HAP-1 (cell line): ENCODE results near the gene IRF3.

ENCODE experiments used
- DNase-seq, 2 experiments: peaks; one replicate each; pipeline ENCODE4 v3.0.0-alpha.2; 2016 to 2020; ENCODE audit warnings: low spot score in 2 of 2
- H3K27me3 ChIP-seq: fragments of 250-450 bp; sonication (Bioruptor Pico); 2 replicates; pipeline ENCODE4 v1.5.1; 2020; ENCODE audit warnings: low read depth, mild to moderate bottlenecking, moderate library complexity
- H3K36me3 ChIP-seq: fragments of 250-450 bp; sonication (Bioruptor Pico); replicated peaks from 2 replicates; pipeline ENCODE4 v1.5.1; 2020; ENCODE audit warnings: mild to moderate bottlenecking
- H3K4me1 ChIP-seq: fragments of 250-450 bp; sonication (Bioruptor Pico); 2 replicates; pipeline ENCODE4 v1.5.1; 2020; ENCODE audit warnings: mild to moderate bottlenecking
- H3K4me3 ChIP-seq: fragments of 250-450 bp; sonication (Bioruptor Pico); 2 replicates; pipeline ENCODE4 v1.5.1; 2020; ENCODE audit warnings: mild to moderate bottlenecking, moderate library complexity
- H3K9me3 ChIP-seq: fragments of 250-450 bp; sonication (Bioruptor Pico); 2 replicates; pipeline ENCODE4 v1.5.1; 2020; ENCODE audit warnings: mild to moderate bottlenecking, moderate library complexity
- in situ Hi-C: fragments of 300-500 bp; cut with MboI; formaldehyde crosslinking; loops from 3 replicates; pipeline ENCODE4 v1.14.3; 2020; ENCODE audit warnings: low sequenced_read_pairs, inconsistent platforms, mixed read lengths

IRF3 gene

DNA sequence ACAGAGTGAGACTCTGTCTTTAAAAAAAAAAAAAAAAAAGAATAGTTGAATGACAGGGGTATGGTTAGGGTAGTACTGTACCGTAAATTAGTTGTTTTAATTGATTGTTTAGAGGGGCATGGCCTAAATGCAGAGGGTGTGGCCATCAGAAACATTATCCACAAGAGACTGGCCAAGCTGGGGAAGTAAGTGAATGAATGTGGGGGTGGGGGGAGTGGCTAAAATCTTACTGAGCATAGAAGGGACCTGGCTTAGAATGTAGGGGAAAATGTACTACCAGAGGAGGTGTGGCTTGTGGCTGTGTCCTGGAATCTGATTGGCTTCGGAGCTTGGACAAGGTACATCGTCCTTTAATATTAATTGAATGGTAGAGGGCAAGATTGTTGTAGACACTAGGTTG, 3.9 kb upstream of the IRF3 start:
- no peak for DNase-seq
- Histone ChIP-seq H3K4me3 (no peak overlapping the region), H3K9me3 (no peaks in the 10 kb centered on the region), H3K36me3 (peaks cover 33% of the 10 kb centered on the region), H3K4me1 (peaks cover 16% of the 10 kb centered on the region), H3K27me3 (no peaks in the 10 kb centered on the region)
- in situ Hi-C loops: no loop called here

- DNase-seq: no peak
- H3K27me3 ChIP-seq: no peaks in the 10 kb centered on the region
- peak overlapping the region; percentile 75 for H3K4me3 ChIP-seq
- H3K36me3 ChIP-seq: peaks cover 36% of the 10 kb centered on the region
- in situ Hi-C loops: no loop called here
- peaks cover 16% of the 10 kb centered on the region for H3K4me1 ChIP-seq
- no peaks in the 10 kb centered on the region for H3K9me3 ChIP-seq
Measured at GRCh38 chr19:49667473-49667872, 1.8 kb upstream of the IRF3 start.

DNA sequence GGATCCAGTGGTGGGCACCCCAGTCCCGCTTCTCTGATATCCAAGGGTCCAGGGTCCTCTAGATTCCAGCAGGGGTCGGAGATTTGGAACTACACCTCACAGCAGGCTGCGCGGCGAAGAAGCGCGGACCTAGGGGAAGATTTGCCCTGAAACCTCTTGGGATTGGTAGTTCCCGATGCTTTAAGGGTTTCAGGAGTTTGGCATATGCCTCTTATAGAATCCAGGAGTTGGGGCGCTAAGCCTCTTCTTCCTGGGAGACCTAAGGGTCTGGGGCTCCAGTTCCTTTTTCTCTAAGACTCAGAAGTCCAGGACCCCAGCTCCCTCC, 425 bp upstream of the IRF3 start:
- in situ Hi-C loops: no loop called here
- DNase-seq: no peak
- Histone ChIP-seq H3K9me3 (no peaks in the 10 kb centered on the region), H3K27me3 (no peaks in the 10 kb centered on the region), H3K4me1 (peaks cover 9% of the 10 kb centered on the region; the same call in 1 of the 2 replicates), H3K36me3 (peaks cover 42% of the 10 kb centered on the region), H3K4me3 (peak overlapping the region; percentile 75)

DNA sequence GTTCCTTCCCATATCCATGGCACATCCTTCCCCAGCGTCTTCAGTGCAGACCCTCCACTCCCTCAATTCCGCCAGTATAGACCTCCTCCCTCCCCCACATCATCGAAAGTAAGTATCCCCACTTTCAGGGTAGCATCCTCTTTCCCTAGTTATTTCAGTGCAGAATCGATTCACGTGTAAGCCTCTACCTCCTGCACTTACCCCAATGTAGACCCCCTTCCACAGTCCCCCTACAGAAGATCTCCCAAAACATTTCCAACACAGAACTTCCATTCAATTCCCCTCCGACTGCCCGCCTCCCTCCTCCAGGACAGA, 664 bp downstream of the IRF3 start:
- no peak for DNase-seq
- Histone ChIP-seq H3K4me1 (peaks cover 9% of the 10 kb centered on the region; the same call in 1 of the 2 replicates), H3K4me3 (peak overlapping the region; percentile 75), H3K27me3 (no peaks in the 10 kb centered on the region), H3K36me3 (peaks cover 41% of the 10 kb centered on the region), H3K9me3 (no peaks in the 10 kb centered on the region)
- in situ Hi-C loops: no loop called here

- in situ Hi-C loops: no loop called here
- Histone ChIP-seq H3K4me1 (peaks cover 9% of the 10 kb centered on the region; the same call in 1 of the 2 replicates), H3K36me3 (peaks cover 41% of the 10 kb centered on the region), H3K9me3 (no peaks in the 10 kb centered on the region), H3K27me3 (no peaks in the 10 kb centered on the region), H3K4me3 (peak overlapping the region; percentile 75)
- peak; percentile 75 to 97 for DNase-seq
Measured at GRCh38 chr19:49664171-49665035, 1.3 kb downstream of the IRF3 start.

GRCh38 chr19:49663224-49663623, 2.4 kb downstream of the IRF3 start:
- no peak for DNase-seq
- H3K4me3 ChIP-seq: no peak overlapping the region
- peaks cover 9% of the 10 kb centered on the region; the same call in 1 of the 2 replicates for H3K4me1 ChIP-seq
- H3K9me3 ChIP-seq: no peaks in the 10 kb centered on the region
- H3K27me3 ChIP-seq: no peaks in the 10 kb centered on the region
- in situ Hi-C loops: no loop called here
- H3K36me3 ChIP-seq: peaks cover 49% of the 10 kb centered on the region

DNA sequence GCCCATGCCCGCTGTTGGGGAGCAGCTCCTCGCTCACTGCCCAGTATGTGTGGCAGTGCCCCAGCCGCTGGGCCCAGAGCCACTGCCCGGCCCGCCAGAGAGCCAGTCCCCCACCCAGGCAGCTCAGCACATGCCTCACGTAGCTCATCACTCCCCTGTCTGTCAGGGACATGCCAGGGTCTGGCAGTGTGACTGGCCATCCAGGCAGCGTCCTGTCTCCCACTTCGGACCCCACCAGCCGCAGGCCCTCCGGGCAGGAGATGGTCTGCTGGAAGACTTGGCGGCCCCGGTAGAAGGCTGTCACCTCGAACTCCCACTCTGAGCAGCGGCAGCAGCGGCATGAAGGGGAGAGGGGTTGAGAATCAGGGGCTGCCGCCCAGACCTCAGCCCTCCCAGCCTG, 3.6 kb downstream of the IRF3 start:
- Histone ChIP-seq H3K36me3 (peaks cover 52% of the 10 kb centered on the region), H3K9me3 (no peaks in the 10 kb centered on the region), H3K4me3 (no peak overlapping the region), H3K27me3 (no peaks in the 10 kb centered on the region), H3K4me1 (peaks cover 4% of the 10 kb centered on the region; the same call in 1 of the 2 replicates)
- no peak for DNase-seq
- in situ Hi-C loops: no loop called here

DNA sequence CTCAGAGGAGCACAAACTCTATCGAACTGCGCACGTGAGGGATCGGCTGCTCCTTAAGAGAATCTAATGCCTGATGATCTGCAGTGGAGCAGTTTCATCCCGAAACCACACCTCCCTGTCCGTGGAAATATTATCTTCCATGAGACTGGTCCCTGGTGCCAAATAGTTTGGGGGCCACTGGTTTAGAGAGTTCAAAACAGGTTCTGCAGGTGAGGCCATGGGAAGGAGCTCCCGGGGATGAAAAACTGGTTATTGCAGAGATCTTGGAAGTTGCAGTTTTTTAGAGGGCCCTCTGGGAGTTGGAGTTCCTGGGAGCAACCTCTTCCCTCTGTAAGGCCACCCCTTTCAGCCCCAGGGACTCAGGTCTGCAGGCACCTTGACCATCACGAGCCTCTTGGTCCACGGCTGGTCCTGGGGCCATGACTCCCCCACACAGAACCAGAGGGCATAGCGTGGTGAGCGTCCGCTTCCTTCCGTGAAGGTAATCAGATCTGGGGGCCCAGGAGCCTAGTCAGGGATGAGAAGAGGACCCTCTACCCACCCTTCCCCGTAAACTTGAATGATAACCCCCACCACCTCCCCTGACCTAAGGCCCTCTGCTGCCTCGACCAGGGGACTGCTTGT, 5.2 kb downstream of the IRF3 start:
- Histone ChIP-seq H3K27me3 (no peaks in the 10 kb centered on the region), H3K9me3 (no peaks in the 10 kb centered on the region), H3K4me3 (no peak overlapping the region), H3K4me1 (no peaks in the 10 kb centered on the region; the same call in 1 of the 2 replicates), H3K36me3 (peaks cover 64% of the 10 kb centered on the region)
- DNase-seq: no peak
- in situ Hi-C loops: no loop called here

DNA sequence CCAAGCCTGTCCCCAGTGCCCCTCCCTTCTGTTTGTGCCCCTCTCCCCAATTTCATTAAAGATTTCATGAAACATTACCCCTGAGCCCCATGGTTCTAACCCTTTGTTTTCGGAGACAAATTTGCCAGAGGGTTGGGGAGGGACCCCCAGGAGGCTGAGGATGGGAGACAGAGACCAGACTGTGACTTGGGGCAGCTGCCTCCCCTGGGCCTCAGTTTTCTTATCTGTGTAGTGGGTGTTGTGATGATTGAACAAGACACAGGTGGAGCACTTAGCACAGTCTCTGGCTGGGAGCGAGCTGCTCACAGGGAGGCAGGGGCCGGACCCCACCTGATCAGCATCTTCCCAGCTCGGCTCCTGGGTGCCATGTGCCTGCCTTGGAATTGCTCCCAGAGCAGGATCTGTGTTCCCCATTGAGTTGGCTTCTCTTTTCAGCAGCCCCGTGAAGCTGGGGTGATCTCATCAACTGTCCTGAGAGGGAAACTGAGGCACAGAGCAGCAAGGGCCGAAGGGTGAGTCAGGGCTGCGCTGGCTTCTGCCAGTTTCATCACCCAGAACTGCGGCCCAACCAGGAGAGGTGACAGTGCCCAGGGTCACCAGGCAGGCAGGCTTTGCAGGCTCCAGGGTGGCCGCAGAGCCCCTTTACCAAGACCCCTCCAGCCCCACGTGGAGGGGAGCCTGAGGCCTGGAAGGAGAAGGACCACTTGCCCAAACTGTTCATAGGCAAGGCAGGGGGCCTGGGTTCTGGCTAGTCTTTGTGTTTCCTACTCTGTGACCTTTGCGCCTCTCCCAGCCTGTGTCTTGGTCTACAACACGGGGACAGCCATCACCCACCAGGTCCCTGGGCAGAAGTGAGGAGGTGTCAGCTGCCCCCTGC, 6.9 kb downstream of the IRF3 start:
- no peak for DNase-seq
- no peaks in the 10 kb centered on the region for H3K4me1 ChIP-seq
- H3K27me3 ChIP-seq: no peaks in the 10 kb centered on the region
- H3K4me3 ChIP-seq: no peak overlapping the region
- peaks cover 81% of the 10 kb centered on the region for H3K36me3 ChIP-seq
- no peaks in the 10 kb centered on the region for H3K9me3 ChIP-seq
- in situ Hi-C loops: no loop called here

DNA sequence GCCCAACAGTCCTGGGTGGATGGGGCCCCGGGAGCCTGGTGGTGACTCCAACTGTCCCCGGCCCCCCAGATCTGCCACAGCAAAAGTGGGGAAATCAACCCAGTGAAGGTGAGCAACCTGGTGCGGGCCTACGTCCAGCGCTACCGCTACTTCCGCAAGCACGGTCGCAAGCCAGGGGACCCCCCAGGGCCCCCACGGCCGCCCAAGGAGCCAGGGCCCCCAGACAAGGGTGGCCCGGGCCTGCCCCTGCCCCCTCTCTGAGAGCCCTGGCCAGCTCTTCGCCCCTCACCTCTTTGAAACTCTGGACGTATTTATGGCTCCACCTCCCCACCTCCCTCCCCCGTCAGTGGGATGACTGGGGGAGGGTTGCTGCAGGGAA, 7.5 kb downstream of the IRF3 start:
- H3K4me3 ChIP-seq: no peak overlapping the region
- in situ Hi-C loops: no loop called here
- H3K4me1 ChIP-seq: no peaks in the 10 kb centered on the region
- H3K27me3 ChIP-seq: no peaks in the 10 kb centered on the region
- DNase-seq: no peak
- H3K9me3 ChIP-seq: no peaks in the 10 kb centered on the region
- peaks cover 88% of the 10 kb centered on the region for H3K36me3 ChIP-seq

DNA sequence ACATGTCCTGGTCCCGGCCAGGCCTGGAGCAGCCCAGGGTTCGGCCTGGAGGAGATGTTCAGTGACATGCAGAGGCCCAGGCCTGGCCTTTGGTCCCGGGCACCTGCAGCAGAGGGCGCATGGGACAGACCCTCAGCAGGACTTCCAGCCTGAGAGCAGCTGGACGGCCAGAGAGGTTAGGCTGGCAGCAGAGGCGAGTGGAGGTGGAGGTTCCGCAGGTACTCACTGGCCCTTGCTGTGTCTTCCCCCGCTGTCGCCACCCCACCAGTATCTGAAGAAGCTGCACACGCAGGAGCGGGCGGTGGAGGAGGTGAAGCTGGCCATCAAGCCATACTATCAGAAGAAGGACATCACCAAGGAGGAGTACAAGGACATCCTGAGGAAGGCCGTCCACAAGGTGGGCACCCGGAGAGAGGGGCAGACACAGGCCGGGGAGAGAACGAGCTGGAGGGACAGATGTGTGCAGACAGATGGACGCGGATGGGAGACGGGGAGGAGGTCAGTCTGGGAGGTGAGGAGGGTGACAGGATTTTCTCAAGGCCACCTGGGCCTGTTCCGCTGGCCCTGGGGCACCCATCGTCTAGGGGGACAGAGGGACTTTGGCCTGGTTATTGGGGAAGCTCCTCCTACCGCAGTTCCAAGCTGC, 8.0 kb downstream of the IRF3 start:
- Histone ChIP-seq H3K36me3 (peaks cover 91% of the 10 kb centered on the region), H3K4me3 (no peak overlapping the region), H3K9me3 (no peaks in the 10 kb centered on the region), H3K27me3 (no peaks in the 10 kb centered on the region), H3K4me1 (no peaks in the 10 kb centered on the region)
- in situ Hi-C loops: no loop called here
- no peak for DNase-seq

DNA sequence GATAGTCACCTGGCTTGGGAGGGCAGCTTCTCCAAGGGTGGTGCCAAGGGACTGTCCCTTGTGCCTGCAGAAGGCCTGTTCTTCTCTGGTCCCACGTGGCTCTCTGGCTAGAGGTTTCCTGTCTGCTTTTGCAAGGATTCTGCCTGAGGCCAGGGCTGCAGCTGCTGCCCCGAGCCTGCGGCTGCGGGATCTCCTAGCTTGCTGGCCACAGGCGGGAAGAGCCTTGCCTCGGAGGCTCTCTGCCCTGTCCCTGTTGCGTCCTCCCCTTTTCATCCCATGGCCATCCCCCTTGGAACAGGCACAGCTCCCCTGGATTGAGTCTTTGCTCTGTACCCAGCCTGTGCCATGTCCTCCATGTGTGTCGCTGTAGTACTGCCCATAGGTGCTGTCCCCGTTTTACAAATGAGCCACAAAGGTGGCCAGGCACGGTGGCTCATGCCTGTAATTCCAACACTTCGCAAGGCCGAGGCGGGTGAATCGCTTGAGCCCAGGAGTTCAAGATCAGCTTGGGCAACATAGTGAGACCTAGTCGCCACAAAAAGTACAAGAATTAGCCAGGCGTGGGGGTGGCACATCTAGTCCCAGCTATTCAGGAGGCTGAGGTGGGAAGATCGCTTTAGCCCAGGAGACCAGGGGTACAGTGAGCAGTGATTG, 9.1 kb downstream of the IRF3 start:
- Histone ChIP-seq H3K4me1 (no peaks in the 10 kb centered on the region), H3K9me3 (no peaks in the 10 kb centered on the region), H3K4me3 (no peak overlapping the region), H3K27me3 (no peaks in the 10 kb centered on the region), H3K36me3 (peaks cover 87% of the 10 kb centered on the region)
- in situ Hi-C loops: no loop called here
- DNase-seq: no peak
